Testis (tissue), 3 donors: ENCODE results near the gene KCNK7. TPM values are rescaled to one million over a fixed set of nuclear protein-coding genes. Genes with fewer than 3 reads are reported as not detected.

Experiments
- DNase-seq: peaks from one replicate; pipeline ENCODE4 v3.0.0-alpha.2; 2019
- H3K27ac ChIP-seq, 2 donors: fragments of 200-600 bp; sonication (generic); one replicate each; pipeline ENCODE4 v1.5.1; 2019
- H3K27me3 ChIP-seq: fragments of 200-600 bp; sonication (generic); one replicate; pipeline ENCODE4 v1.5.1; 2019
- H3K36me3 ChIP-seq: fragments of 200-600 bp; sonication (generic); one replicate; pipeline ENCODE4 v1.5.1; 2017; ENCODE audit warnings: low read depth; ENCODE audit errors: missing control alignments
- H3K4me1 ChIP-seq: fragments of 200-600 bp; sonication (generic); one replicate; pipeline ENCODE4 v1.5.1; 2019
- H3K4me3 ChIP-seq, 2 donors: fragments of 200-600 bp; sonication (generic); one replicate each; pipeline ENCODE4 v1.5.1; 2017 to 2019
- H3K9me3 ChIP-seq: fragments of 200-600 bp; sonication (generic); one replicate; pipeline ENCODE4 v1.5.1; 2017
- POLR2A ChIP-seq: fragments of 450-650 bp; IDR thresholded peaks from one replicate; pipeline ENCODE4 v1.6.1; 2017; ENCODE audit warnings: antibody characterized with exemption, mild to moderate bottlenecking, moderate library complexity
- WGBS, 2 donors: methylation state at CpG; one replicate each; pipeline ENCODE4 v1.1.5; 2018; 5-methylcytosine and 5-hydroxymethylcytosine counted together
- intact Hi-C: fragments of 100-400 bp; cut with DNase I; formaldehyde crosslinking; loops from one replicate; pipeline ENCODE4 v1.15.1; 2023; ENCODE audit warnings: low total_unique reads
- polyA plus RNA-seq: library from polyadenylated mRNA; stranded (reverse); fragments of 350-450 nt; fragmentation: Illumina TruSeq; extraction: RNeasy Lipid Tissue Mini Kit (QIAGEN cat#74804); gene quantifications from one replicate; pipeline ENCODE4 v1.2.3, GENCODE V29; 2014; ENCODE audit warnings: low read depth, low replicate concordance; ENCODE audit not compliant: insufficient read depth
- total RNA-seq, 2 donors: library from RNA; depleted of rRNA; stranded (reverse); fragments of >200 nt; gene quantifications; one replicate each; pipeline ENCODE4 v1.2.3, GENCODE V29; 2016
- TF ChIP-seq, protein P1 (sequence below), 3 experiments: fragments of 450-650 bp in 2 of 3; fragments of 200-600 bp in 1 of 3; sonication (generic) in 1 of 3; IDR thresholded peaks; one replicate each; pipeline ENCODE4 v1.5.1; 2016 to 2019; ENCODE audit warnings: antibody characterized with exemption in 3 of 3, mild to moderate bottlenecking in 2 of 3, moderate library complexity in 1 of 3

KCNK7 gene
- total and polyA plus RNA-seq, 3 donors from 2014 or later: 0.26 to 2.5 (median 0.99) TPM

- no peaks in the 10 kb centered on the region for H3K9me3 ChIP-seq
- H3K4me1 ChIP-seq: peaks cover 31% of the 10 kb centered on the region
- TF ChIP-seq, protein P1, sequence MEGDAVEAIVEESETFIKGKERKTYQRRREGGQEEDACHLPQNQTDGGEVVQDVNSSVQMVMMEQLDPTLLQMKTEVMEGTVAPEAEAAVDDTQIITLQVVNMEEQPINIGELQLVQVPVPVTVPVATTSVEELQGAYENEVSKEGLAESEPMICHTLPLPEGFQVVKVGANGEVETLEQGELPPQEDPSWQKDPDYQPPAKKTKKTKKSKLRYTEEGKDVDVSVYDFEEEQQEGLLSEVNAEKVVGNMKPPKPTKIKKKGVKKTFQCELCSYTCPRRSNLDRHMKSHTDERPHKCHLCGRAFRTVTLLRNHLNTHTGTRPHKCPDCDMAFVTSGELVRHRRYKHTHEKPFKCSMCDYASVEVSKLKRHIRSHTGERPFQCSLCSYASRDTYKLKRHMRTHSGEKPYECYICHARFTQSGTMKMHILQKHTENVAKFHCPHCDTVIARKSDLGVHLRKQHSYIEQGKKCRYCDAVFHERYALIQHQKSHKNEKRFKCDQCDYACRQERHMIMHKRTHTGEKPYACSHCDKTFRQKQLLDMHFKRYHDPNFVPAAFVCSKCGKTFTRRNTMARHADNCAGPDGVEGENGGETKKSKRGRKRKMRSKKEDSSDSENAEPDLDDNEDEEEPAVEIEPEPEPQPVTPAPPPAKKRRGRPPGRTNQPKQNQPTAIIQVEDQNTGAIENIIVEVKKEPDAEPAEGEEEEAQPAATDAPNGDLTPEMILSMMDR (IDR thresholded peaks at IDR 0.05): no peak
- no peak for TF ChIP-seq POLR2A
- H3K27ac ChIP-seq: no peak overlapping the region
- H3K4me3 ChIP-seq: no peak overlapping the region
- H3K36me3 ChIP-seq: no peaks in the 10 kb centered on the region
- H3K27me3 ChIP-seq: no peaks in the 10 kb centered on the region
- 92% methylated on average over 7 of the region's 11 CpGs; no CpG with 5 or more reads in 1 of the 2 donors for WGBS, 2 donors
- no peak for DNase-seq
- intact Hi-C loops: no loop called here
Observed at GRCh38 chr11:65634440-65634839, 38.8 kb upstream of the KCNK7 start.

- H3K4me1 ChIP-seq: peaks cover 32% of the 10 kb centered on the region
- TF ChIP-seq, protein P1 (IDR thresholded peaks at IDR 0.05): no peak
- no peak for TF ChIP-seq POLR2A
- no peaks in the 10 kb centered on the region for H3K27me3 ChIP-seq
- 91 to 92% methylated on average over 9 to 14 of the region's 14 CpGs for WGBS, 2 donors
- H3K36me3 ChIP-seq: no peaks in the 10 kb centered on the region
- intact Hi-C loops: no loop called here
- no peaks in the 10 kb centered on the region for H3K9me3 ChIP-seq
- no peak overlapping the region for H3K4me3 ChIP-seq
- DNase-seq: no peak
- H3K27ac ChIP-seq: no peak overlapping the region
Observed at GRCh38 chr11:65634109-65634436, 38.5 kb upstream of the KCNK7 start.

DNA sequence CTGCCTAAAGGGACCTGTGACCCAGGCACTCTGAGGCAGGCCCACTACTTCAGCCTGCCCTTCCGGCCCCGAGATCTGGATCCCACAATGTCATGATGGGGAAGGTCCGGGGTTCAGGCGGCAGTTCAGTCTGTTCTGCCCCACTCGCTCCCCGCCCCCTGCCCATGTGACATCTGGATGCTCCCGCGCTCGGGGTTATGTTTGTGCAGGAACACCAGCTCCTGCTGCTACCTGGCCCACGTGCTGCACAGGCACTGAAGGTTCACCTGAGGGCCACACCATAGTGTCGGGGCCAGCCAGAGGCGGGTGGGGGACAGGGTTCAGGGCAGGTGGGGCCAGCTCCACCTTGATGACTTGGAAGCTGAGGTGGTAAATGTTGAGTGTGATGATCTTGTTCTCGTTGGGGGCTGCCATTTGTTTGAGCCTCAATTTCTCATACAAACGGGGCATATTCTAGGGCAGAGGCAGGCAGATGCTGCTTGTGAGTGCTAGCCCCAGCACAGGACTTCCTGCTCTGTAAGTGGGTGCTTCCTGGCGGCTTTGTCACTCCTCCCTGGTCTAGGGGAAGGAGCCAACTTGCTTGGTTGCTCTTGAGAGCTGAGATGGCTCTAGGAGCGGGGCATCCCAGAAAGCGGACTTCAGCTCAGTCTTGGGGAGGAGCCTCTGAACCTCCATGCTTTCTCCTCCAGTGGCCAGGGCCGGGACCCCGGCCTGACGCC, 37.9 kb upstream of the KCNK7 start:
- TF ChIP-seq POLR2A: no peak
- TF ChIP-seq, protein P1 (IDR thresholded peaks at IDR 0.05): no peak
- Histone ChIP-seq H3K27me3 (no peaks in the 10 kb centered on the region), H3K4me1 (peaks cover 27% of the 10 kb centered on the region), H3K27ac (no peak overlapping the region), H3K9me3 (no peaks in the 10 kb centered on the region), H3K4me3 (no peak overlapping the region), H3K36me3 (no peaks in the 10 kb centered on the region)
- DNase-seq: no peak
- intact Hi-C loops: no loop called here
- 90 to 91% methylated on average over 7 to 20 of the region's 20 CpGs for WGBS, 2 donors

- intact Hi-C loops: no loop called here
- peak overlapping the region; percentile 15 to 72 for H3K27ac ChIP-seq
- no peaks in the 10 kb centered on the region for H3K9me3 ChIP-seq
- H3K27me3 ChIP-seq: no peaks in the 10 kb centered on the region
- no peak overlapping the region for H3K4me3 ChIP-seq
- TF ChIP-seq POLR2A: no peak
- TF ChIP-seq, protein P1 (IDR thresholded peaks at IDR 0.05): no peak
- peaks cover 18% of the 10 kb centered on the region for H3K4me1 ChIP-seq
- WGBS, 2 donors: 59 to 94% methylated on average over 4 to 11 of the region's 11 CpGs
- peak; percentile 92 for DNase-seq
- no peaks in the 10 kb centered on the region for H3K36me3 ChIP-seq
Observed at GRCh38 chr11:65630215-65630614, 34.6 kb upstream of the KCNK7 start.

DNA sequence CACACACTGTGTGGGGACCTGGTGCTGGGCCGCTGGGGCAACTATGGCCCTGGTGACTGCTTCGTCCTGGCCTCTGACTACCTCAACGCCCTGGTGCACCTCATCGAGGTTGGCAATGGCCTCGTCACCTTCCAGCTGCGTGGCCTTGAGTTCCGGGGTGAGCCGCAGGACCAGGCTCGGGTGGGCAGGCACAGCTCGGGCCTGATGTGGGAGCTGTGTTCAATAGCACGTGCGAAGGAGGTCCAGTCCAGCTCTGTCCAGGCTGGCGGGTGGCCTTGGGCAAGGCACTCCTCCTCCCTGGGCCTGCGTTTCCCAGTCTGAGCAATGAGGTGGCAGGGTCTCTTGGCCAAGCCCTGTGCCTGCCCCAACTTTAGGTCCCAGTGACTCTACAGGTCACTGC, 34.0 kb upstream of the KCNK7 start:
- no peaks in the 10 kb centered on the region for H3K9me3 ChIP-seq
- no peak overlapping the region for H3K4me3 ChIP-seq
- no peaks in the 10 kb centered on the region for H3K36me3 ChIP-seq
- intact Hi-C loops: no loop called here
- no peaks in the 10 kb centered on the region for H3K27me3 ChIP-seq
- WGBS, 2 donors: 44 to 91% methylated on average over 5 to 11 of the region's 14 CpGs
- peaks cover 18% of the 10 kb centered on the region for H3K4me1 ChIP-seq
- DNase-seq: peak; percentile 77
- peak overlapping the region in 1 of 2 donors; percentile 72 for H3K27ac ChIP-seq
- TF ChIP-seq, protein P1 (IDR thresholded peaks at IDR 0.05): no peak
- no peak for TF ChIP-seq POLR2A
